Measurements from ENCODE around the gene NFYA.

The NFYA gene

DNA sequence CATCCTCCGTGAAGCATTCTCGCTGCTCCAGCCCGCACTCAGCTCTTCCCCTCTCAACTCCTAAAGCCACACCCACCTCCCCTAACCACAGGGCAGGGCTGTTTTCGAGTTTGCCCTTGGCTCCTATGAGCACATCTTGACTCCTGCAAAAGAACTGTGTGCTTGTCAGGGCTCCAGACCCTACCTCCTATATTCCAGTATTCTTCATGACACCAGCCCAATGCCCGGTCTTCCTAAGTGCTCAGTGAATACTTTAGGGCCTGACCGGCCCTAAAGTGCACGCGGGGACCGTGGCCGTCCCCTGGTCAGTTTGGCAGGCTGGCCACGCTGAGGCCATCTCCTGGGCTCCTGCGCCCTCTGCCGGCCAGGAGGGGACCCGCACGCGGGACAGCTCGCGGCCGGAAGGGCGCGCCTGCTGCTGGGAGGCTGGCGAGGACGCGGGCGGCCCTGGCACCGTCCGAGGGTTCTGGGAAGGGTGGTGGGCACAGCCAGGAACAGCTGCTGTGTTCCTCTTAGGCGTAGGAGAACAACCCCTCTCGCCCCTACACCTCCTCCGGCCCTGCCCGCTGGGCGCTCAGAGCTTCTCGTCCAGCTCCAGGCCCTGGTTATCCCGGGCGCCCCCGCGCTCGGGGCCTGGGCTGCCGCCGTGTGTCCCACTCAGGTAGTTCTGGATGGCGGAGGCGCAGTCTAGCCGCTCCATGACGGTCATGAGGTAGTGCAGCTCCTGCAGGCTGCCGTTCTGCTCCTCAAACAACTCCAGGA, 44.8 kb upstream of the NFYA start (continued):
- TF ChIP-seq, protein P1, sequence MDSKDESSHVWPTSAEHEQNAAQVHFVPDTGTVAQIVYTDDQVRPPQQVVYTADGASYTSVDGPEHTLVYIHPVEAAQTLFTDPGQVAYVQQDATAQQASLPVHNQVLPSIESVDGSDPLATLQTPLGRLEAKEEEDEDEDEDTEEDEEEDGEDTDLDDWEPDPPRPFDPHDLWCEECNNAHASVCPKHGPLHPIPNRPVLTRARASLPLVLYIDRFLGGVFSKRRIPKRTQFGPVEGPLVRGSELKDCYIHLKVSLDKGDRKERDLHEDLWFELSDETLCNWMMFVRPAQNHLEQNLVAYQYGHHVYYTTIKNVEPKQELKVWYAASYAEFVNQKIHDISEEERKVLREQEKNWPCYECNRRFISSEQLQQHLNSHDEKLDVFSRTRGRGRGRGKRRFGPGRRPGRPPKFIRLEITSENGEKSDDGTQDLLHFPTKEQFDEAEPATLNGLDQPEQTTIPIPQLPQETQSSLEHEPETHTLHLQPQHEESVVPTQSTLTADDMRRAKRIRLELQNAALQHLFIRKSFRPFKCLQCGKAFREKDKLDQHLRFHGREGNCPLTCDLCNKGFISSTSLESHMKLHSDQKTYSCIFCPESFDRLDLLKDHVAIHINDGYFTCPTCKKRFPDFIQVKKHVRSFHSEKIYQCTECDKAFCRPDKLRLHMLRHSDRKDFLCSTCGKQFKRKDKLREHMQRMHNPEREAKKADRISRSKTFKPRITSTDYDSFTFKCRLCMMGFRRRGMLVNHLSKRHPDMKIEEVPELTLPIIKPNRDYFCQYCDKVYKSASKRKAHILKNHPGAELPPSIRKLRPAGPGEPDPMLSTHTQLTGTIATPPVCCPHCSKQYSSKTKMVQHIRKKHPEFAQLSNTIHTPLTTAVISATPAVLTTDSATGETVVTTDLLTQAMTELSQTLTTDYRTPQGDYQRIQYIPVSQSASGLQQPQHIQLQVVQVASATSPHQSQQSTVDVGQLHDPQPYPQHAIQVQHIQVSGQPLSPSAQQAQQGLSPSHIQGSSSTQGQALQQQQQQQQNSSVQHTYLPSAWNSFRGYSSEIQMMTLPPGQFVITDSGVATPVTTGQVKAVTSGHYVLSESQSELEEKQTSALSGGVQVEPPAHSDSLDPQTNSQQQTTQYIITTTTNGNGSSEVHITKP (tag by site-specific recombination; IDR thresholded peaks at IDR 0.05) = 0 out of 2 replicates have a peak, but pooled peaks have one; percentile 18
- TF ChIP-seq, protein P2, sequence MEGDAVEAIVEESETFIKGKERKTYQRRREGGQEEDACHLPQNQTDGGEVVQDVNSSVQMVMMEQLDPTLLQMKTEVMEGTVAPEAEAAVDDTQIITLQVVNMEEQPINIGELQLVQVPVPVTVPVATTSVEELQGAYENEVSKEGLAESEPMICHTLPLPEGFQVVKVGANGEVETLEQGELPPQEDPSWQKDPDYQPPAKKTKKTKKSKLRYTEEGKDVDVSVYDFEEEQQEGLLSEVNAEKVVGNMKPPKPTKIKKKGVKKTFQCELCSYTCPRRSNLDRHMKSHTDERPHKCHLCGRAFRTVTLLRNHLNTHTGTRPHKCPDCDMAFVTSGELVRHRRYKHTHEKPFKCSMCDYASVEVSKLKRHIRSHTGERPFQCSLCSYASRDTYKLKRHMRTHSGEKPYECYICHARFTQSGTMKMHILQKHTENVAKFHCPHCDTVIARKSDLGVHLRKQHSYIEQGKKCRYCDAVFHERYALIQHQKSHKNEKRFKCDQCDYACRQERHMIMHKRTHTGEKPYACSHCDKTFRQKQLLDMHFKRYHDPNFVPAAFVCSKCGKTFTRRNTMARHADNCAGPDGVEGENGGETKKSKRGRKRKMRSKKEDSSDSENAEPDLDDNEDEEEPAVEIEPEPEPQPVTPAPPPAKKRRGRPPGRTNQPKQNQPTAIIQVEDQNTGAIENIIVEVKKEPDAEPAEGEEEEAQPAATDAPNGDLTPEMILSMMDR (tag by site-specific recombination; IDR thresholded peaks at IDR 0.05) = peak; percentile 98
- TF ChIP-seq BCL11A (tag by site-specific recombination; IDR thresholded peaks at IDR 0.05; ENCODE audit: low read depth) (peak; percentile 51; the same call in 1 of the 2 replicates), ZNF341 (tag by site-specific recombination; IDR thresholded peaks at IDR 0.05; ENCODE audit: low read depth) (peak; percentile 70), ZNF501 (tag by site-specific recombination; IDR thresholded peaks at IDR 0.05) (peak; percentile 78), KLF16 (tag by site-specific recombination; IDR thresholded peaks at IDR 0.05) (0 out of 2 replicates have a peak, but pooled peaks have one; percentile 36), GLIS1 (tag by site-specific recombination; IDR thresholded peaks at IDR 0.05) (peak; percentile 17; the same call in 1 of the 2 replicates), ZNF37A (tag by site-specific recombination; IDR thresholded peaks at IDR 0.05) (no peak), KLF8 (tag by site-specific recombination; IDR thresholded peaks at IDR 0.05) (peak; percentile 21; the same call in 1 of the 2 replicates), ZNF248 (tag by site-specific recombination; IDR thresholded peaks at IDR 0.05) (no peak), GLIS2 (tag by site-specific recombination; IDR thresholded peaks at IDR 0.05) (peak; percentile 36; the same call in 1 of the 2 replicates), ZFHX2 (tag by site-specific recombination; conservative IDR thresholded peaks at IDR 0.05) (peak; percentile 71), ZNF2 (tag by site-specific recombination; IDR thresholded peaks at IDR 0.05) (0 out of 2 replicates have a peak, but pooled peaks have one; percentile 65), ZBTB48 (tag by site-specific recombination; IDR thresholded peaks at IDR 0.05) (peak; percentile 95), EGR2 (tag by site-specific recombination; IDR thresholded peaks at IDR 0.05; ENCODE audit: low read depth) (peak; percentile 23; the same call in 1 of the 2 replicates)
- TF ChIP-seq, protein P3, sequence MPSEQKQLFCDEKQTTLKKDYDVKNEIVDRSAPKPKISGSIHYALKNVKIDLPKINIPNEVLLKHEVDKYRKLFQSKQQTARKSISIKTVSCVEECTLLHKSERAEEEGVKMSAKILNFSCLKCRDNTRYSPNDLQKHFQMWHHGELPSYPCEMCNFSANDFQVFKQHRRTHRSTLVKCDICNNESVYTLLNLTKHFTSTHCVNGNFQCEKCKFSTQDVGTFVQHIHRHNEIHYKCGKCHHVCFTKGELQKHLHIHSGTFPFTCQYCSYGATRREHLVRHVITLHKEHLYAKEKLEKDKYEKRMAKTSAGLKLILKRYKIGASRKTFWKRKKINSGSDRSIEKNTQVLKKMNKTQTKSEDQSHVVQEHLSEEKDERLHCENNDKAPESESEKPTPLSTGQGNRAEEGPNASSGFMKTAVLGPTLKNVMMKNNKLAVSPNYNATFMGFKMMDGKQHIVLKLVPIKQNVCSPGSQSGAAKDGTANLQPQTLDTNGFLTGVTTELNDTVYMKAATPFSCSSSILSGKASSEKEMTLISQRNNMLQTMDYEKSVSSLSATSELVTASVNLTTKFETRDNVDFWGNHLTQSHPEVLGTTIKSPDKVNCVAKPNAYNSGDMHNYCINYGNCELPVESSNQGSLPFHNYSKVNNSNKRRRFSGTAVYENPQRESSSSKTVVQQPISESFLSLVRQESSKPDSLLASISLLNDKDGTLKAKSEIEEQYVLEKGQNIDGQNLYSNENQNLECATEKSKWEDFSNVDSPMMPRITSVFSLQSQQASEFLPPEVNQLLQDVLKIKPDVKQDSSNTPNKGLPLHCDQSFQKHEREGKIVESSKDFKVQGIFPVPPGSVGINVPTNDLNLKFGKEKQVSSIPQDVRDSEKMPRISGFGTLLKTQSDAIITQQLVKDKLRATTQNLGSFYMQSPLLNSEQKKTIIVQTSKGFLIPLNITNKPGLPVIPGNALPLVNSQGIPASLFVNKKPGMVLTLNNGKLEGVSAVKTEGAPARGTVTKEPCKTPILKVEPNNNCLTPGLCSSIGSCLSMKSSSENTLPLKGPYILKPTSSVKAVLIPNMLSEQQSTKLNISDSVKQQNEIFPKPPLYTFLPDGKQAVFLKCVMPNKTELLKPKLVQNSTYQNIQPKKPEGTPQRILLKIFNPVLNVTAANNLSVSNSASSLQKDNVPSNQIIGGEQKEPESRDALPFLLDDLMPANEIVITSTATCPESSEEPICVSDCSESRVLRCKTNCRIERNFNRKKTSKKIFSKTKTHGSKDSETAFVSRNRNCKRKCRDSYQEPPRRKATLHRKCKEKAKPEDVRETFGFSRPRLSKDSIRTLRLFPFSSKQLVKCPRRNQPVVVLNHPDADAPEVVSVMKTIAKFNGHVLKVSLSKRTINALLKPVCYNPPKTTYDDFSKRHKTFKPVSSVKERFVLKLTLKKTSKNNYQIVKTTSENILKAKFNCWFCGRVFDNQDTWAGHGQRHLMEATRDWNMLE (tag by site-specific recombination; conservative IDR thresholded peaks at IDR 0.05; ENCODE audit: low read depth) = 0 out of 2 replicates have a peak, but pooled peaks have one; percentile 16
- TF ChIP-seq, protein P4, sequence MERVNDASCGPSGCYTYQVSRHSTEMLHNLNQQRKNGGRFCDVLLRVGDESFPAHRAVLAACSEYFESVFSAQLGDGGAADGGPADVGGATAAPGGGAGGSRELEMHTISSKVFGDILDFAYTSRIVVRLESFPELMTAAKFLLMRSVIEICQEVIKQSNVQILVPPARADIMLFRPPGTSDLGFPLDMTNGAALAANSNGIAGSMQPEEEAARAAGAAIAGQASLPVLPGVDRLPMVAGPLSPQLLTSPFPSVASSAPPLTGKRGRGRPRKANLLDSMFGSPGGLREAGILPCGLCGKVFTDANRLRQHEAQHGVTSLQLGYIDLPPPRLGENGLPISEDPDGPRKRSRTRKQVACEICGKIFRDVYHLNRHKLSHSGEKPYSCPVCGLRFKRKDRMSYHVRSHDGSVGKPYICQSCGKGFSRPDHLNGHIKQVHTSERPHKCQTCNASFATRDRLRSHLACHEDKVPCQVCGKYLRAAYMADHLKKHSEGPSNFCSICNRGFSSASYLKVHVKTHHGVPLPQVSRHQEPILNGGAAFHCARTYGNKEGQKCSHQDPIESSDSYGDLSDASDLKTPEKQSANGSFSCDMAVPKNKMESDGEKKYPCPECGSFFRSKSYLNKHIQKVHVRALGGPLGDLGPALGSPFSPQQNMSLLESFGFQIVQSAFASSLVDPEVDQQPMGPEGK (tag by site-specific recombination; IDR thresholded peaks at IDR 0.05) = no peak
- TF ChIP-seq, protein P5, sequence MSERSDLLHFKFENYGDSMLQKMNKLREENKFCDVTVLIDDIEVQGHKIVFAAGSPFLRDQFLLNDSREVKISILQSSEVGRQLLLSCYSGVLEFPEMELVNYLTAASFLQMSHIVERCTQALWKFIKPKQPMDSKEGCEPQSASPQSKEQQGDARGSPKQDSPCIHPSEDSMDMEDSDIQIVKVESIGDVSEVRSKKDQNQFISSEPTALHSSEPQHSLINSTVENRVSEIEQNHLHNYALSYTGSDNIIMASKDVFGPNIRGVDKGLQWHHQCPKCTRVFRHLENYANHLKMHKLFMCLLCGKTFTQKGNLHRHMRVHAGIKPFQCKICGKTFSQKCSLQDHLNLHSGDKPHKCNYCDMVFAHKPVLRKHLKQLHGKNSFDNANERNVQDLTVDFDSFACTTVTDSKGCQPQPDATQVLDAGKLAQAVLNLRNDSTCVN (tag by site-specific recombination; optimal IDR thresholded peaks at IDR 0.05) = peak; percentile 82
- TF ChIP-seq, protein P6, sequence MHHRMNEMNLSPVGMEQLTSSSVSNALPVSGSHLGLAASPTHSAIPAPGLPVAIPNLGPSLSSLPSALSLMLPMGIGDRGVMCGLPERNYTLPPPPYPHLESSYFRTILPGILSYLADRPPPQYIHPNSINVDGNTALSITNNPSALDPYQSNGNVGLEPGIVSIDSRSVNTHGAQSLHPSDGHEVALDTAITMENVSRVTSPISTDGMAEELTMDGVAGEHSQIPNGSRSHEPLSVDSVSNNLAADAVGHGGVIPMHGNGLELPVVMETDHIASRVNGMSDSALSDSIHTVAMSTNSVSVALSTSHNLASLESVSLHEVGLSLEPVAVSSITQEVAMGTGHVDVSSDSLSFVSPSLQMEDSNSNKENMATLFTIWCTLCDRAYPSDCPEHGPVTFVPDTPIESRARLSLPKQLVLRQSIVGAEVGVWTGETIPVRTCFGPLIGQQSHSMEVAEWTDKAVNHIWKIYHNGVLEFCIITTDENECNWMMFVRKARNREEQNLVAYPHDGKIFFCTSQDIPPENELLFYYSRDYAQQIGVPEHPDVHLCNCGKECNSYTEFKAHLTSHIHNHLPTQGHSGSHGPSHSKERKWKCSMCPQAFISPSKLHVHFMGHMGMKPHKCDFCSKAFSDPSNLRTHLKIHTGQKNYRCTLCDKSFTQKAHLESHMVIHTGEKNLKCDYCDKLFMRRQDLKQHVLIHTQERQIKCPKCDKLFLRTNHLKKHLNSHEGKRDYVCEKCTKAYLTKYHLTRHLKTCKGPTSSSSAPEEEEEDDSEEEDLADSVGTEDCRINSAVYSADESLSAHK (tag by site-specific recombination; IDR thresholded peaks at IDR 0.05) = no peak
- TF ChIP-seq, protein P7, sequence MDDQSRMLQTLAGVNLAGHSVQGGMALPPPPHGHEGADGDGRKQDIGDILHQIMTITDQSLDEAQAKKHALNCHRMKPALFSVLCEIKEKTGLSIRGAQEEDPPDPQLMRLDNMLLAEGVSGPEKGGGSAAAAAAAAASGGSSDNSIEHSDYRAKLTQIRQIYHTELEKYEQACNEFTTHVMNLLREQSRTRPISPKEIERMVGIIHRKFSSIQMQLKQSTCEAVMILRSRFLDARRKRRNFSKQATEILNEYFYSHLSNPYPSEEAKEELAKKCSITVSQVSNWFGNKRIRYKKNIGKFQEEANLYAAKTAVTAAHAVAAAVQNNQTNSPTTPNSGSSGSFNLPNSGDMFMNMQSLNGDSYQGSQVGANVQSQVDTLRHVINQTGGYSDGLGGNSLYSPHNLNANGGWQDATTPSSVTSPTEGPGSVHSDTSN (CRISPR knock-in tag; IDR thresholded peaks at IDR 0.05) = peak; percentile 62; the same call in 1 of the 2 replicates

Data from HEK293 (cell line).